Left renal pelvis (tissue), 4 donors: ENCODE data around the gene ARVCF. TPM values are rescaled to one million over a fixed set of nuclear protein-coding genes. Genes with fewer than 3 reads are reported as not detected.

Experiments used
- DNase-seq, 4 donors: peaks; one replicate each; pipeline ENCODE4 v3.0.0-alpha.2; 2013; ENCODE audit warnings: low read depth in 4 of 4, low spot score in 3 of 4
- polyA plus RNA-seq, 4 donors: library from polyadenylated mRNA; unstranded; fragments of 120-200 nt; gene quantifications; one replicate each; pipeline ENCODE4 v1.2.1, GENCODE V29; 2013; ENCODE audit not compliant: insufficient read length in 4 of 4

Gene ARVCF
- polyA plus RNA-seq, 4 donors: 17.5 to 32.5 (median 18.8) TPM

DNA sequence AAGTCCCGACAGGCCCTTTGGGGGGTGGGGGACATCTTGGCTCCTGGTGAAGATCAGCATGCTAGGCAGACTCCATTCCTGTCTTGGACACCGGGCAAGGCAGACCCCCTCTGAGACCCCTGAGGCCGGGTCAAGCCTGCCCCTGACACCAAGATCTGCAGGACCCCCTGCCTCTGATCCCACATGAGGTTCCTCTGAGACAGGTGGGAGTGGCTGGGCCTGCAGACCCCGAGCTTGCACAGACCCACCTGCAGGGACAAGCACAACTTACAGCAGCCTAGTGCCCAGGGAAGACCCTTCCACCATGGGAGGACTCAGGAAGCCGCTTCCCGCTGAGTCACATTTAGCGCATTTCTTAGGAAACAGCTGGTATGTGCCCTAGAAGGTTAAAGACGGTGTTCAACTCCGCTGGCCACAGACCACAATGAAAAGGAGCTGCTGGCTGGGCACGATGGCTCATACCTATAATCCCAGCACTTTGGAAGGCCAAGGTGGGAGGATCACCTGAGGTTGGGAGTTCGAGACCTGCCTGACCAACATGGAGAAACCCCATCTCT is 15.5 kb downstream of the ARVCF start:
- no peak for DNase-seq

GRCh38 chr22:20000246-20001081 is 16.2 kb downstream of the ARVCF start:
- no peak for DNase-seq

DNA sequence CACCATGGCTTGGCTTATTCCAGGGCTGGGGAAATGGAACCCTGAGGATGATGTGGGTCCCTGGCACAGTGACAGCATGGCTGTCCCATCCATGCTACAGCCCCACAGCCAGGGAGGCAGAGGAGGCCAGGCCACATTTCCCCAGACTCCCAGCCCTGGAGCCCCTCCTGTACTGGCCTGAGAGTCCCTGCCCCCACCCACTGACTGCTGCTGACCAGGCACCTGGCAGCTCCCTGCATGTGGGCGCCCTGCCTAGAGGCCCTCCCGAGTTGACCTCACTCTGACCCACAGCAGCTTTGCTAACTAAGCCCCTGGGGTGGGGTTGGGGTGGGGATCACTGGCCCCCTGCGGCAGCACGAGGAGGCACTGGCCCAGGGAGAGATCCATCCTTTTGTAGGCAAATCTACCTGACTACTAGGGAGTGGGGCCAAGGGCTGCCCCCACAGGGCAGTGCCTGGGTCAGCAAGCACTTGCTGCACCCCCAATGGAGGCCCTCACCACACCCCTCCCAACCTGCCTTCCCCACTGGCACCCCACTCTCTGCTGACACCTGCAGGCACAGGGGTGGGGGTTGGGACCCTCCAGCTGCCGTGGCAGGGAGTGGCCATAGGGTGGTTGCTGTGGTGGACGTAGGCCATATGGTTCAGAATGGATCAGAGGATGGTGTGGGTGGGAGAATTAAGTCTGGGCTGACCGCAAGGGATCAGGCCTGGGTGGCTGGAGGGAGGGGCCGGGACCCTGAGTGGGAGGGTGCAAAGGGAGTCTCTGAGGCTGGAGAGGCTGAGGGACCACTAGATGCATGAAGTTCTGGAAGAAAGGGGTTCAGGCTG is 17.4 kb downstream of the ARVCF start:
- no peak for DNase-seq

DNA sequence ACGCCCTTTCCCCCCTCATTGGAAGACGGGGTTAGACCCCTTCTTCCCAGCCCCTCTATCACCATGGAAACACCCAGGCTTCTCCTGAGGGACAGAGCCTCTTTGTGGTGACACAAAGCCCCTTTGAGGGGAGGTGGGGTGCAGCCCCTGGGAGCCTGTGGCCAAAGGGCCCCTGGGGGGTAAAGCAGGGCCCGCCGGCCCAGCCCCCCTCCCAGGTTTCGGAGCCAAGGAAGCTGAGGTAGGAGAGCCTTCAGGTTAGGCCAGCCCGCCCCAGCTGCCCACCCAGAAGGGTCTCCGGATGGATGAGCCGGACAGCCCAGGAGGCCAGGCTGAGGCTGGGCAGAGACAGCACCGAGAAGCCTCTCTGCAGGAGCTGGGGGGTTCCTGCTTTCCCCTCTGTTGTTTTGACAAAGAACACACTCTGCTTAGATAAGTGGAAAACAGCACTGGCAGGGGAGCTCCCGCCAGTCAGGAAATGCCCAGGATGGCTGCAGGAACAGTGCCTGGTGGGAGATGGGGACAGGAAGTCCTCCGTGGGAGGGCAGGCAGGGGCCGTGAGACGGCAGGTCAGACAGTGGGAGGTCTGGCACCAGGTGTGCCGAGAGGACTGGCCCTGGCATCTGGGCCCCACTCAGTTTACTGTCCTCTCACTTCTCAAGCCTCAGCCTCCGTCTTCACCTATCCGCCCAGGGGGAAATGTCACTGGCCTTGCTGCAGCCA is 18.2 kb downstream of the ARVCF start:
- DNase-seq: no peak

DNA sequence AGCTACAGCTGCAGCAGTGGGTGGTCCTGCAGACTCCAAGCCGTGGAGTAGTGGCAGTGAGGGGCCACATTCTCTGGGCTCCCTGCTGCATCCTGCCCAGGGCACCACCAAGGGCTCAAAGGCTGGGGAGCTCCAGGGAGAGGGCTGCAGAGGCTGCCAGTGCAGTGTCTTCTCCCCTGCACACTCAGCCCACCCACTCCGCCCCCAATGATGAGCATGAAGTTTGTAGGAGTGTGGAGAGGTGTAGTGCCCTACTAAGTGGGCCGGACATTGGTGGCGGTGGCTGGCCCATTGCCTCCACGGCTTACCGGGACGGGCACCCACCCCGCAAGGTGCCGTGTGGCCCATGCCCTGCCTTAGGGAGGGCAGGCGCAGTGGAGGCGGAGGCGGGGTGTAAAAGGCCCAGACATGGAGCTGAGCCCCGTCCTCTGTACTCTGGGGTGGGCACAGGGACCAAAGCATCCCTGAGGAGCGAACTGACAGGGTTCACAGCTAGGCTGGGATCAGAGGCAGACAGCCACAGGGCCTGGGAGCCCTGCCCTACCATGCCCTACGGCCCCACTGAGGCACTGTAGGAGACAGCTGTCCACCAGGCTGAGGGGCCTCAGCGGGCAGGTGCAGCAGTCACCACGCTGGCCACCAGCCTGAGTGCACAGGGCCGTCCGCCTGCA is 18.9 kb downstream of the ARVCF start:
- no peak for DNase-seq

DNA sequence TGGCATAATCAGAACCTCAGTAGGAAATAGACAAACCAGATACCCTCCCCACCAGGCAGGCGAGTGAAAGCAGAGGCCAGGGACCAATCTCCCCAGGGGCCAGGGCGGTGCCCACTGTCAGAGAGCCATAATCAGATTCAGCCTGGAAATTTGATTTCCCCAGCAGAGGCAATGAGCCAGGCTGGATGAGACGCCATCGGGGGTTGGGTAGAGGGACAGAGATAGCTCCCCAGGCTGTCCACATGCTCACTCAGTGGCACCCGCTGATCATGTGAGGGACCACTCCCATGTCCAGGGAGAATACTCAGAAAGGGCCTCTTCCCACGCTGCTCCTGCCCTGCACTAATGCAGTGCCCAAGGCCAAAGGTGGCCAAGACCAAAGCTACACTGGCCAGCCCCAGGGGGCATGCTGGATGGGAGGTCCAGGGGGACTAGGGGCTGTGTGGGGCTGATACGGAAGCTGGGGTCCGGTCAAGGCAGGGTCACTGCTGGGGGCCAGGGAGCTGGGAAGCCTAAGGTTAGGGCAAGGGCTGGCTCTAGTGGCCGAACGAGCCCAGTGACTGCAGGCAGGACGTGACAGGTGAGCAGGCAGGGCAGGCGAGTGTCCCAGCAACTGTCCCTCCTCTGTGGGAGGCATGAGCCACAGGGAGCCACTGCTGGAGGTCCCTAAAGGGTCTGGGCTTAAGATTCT is 19.8 kb downstream of the ARVCF start:
- no peak for DNase-seq

- no peak for DNase-seq
Observed at GRCh38 chr22:19995611-19996339, 20.8 kb downstream of the ARVCF start.

DNA sequence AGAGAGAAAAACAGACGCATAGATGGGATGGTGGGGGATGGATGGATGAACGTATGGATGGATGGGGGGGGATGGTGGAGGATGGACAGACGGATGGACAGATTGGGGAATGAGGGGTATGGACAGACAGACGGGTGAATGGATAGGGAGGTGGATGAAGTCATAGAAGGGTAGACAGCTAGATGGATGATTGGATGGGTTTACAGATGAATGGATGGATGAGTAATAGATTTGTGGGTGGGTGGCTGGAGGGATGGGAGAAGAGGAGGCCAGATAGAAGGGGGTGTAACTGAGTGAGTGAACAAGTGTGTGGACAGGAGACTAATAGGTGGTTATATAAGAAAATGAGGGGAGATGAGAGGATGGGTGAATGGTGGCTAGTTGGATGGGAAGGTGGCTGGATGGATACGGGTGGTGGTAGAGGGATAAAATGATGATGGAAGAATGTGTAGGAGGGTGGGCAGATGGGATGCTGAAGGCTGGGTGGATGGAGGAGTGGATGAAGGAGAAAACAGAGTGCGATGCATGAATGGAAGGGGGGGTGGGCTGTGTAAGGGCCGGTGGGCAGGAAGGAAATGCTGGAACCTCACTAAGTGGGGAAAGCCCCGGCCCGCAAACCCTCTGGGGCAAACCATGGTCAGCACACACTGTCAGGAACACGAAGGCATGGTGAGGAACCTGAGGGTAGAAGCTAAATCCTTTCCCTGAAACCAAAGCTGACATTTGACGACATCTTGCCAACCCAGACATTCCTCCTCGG is 21.6 kb downstream of the ARVCF start:
- DNase-seq: no peak

DNA sequence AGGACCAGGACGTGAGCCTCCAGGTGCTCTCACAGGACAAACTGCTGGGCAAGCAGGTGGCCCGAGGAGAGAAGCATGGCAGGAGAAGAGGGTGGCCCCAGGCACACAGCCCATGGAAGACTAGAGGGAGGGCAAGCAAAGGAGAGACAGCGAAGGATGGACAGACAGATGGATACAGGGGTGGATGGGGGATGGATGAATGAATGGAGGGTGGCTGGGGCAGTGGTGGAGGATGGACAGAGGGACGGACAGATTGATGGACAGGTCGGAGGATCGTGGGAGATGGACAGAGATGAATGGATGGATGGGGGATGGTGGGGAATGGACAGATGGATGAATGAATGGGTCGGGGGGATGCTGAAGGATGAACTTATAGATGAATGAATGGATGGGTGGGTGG is 22.7 kb downstream of the ARVCF start:
- no peak for DNase-seq

DNA sequence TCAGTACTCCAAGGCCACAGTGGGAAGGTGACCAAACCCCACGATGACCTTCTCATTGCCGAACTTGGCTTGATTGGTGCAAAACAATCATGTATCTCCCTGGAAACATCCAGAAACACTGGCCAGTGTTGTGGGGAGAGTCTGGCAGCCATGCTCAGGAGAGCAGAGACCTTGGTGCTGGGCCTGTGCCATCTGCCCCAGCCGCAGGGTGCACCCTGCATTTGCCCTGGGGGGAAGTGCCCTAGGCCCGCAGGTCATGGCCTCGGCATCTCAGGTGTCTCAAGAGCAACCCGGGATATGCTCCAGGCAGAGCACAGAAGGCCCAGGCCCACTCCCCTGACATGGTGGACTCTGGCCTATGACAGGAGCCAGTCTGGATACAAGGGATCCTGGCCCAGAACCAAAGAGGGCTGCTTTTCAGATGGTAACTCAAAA is 23.7 kb downstream of the ARVCF start:
- no peak for DNase-seq

GRCh38 chr22:19992481-19992911 is 24.1 kb downstream of the ARVCF start:
- DNase-seq: no peak

- DNase-seq: no peak
Observed at GRCh38 chr22:19991645-19992451, 24.8 kb downstream of the ARVCF start.

DNA sequence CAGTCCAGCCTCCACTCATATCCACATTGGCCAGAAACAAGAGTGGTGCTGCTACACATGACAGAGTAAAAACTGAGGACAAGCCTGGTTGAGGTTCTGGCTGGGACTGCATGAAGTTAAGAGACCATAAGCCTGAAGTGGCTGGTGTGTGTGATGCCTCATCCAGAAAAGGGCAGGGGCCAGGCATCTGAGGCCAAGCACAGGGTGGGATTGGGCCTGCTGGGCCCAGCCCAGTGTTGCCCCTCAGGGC is 25.3 kb downstream of the ARVCF start:
- no peak for DNase-seq

DNA sequence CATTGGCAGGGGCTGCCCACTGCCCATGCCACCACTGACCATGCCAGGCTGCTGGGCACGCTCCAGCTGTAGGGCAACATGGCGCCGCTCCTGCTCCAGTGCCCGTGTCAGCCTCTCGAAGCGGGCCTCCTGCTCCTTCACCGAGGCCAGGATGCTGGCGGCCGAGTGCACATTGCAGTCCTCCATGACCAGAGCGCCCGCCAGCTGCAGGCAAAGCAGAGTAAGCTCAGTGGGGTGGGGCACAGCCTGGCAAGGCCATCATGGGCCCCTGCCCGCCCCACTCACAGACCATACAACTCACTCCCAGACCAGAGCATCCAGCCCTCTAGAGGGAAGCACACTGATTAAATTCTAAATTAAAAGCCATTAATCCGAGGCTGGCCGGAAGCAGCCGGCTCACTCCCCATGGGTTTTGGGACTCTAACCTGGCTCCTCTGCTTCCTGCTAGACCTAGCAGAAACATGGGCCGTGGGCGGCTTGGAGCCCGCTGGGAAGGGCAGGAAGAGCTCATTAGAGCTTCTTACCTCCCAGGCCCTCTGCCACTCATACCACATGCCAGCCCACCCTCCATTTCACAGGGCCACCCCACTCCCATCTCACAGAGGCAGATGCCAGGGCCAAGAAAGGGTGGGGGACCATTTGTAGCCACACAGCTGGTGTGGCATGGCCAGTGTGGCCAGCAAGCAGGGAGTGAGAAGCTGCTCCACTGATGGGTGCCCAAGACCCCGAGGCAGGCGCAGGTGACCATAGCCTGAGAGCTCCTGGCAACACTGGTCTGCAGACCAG is 25.8 kb downstream of the ARVCF start:
- DNase-seq: no peak

DNA sequence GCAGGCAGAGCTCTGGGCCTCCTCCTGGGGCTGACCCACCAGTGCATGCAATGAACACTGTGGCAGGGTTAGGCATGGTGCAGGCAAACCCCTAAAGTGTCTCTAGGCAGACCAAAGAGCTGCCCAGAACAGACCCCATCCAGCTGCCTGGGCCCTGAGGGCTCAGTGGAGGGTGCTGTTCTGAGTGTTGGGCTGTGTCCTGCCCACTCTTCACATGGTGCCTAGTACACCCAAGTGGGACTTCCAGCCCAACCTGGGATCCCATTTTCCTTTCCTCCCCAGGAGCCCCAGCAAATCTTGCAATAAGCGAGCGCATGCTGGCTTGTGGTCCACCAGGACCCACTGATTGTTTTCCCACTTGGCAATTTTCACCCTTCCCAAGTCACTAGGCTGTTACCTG is 26.4 kb downstream of the ARVCF start:
- DNase-seq: no peak

- no peak for DNase-seq
Observed at GRCh38 chr22:19989725-19990067, 26.9 kb downstream of the ARVCF start.
